ENCODE data around the gene PSMG3. TPM values are rescaled to one million over a fixed set of nuclear protein-coding genes. Genes with fewer than 3 reads are reported as not detected.

The PSMG3 gene
- total and polyA plus RNA-seq, 2 donors (not counting 3 experiments of a cell fraction or from before 2014, with no cell fraction given) = 25.5 to 49.7 TPM

DNA sequence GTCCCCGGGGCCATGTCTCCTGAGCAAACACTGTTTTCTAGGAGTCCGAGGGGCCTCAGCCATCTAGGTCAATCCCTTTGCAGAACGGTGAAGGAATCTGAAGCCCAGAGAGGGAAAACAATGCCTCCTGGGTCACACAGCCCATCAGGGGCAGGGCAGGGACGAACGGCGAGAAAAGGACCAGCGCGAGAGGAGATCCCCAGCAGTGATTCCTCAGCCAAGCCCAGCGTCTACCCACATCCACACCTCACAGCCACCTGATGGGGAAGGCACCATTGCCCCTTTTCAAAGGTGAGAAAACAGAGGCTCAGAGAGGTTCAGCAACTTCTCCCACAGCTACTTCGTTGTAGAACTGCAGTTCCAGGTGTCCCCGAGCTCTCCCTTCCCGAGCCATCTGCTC lies 17.9 kb upstream of the PSMG3 start:
- no peak for FAIRE-seq
- Histone ChIP-seq H3K9me1 (replicated peaks; ENCODE audit: control insufficient read depth, extremely low read depth, insufficient read depth, low read length) (no peaks in the 10 kb centered on the region), H3K9me3 (replicated peaks; ENCODE audit: control insufficient read depth, insufficient read depth, low read length) (no peaks in the 10 kb centered on the region), H3K27me3 (ENCODE audit: control insufficient read depth in 2 of 2, insufficient read depth in 2 of 2, low read length in 2 of 2) (peaks cover 11 to 13% of the 10 kb centered on the region in 2 experiments), H2AFZ (ENCODE audit: low read depth, low read length) (no peak overlapping the region), H3K27ac (ENCODE audit: insufficient read depth, low read depth, low read length) (no peak overlapping the region), H4K20me1 (replicated peaks; ENCODE audit: control insufficient read depth, extremely low read depth, insufficient read depth, low read length) (no peaks in the 10 kb centered on the region), H3K4me2 (ENCODE audit: insufficient read depth, low read length) (no peak overlapping the region), H3K79me2 (ENCODE audit: control insufficient read depth, insufficient read depth, low read length) (no peaks in the 10 kb centered on the region), H3K4me3 (replicated peaks in 1 of 3; ENCODE audit: insufficient read depth in 1 of 3, low read depth in 1 of 3, low read length in 3 of 3) (no peak overlapping the region), H3K4me1 (ENCODE audit: control insufficient read depth, extremely low read depth, insufficient read depth, low read length) (no peaks in the 10 kb centered on the region), H3K9ac (replicated peaks; ENCODE audit: extremely low read depth, insufficient read depth, low read length) (no peak overlapping the region), H3K36me3 (ENCODE audit: control insufficient read depth in 2 of 2, extremely low read depth in 1 of 2, insufficient read depth in 2 of 2, low read length in 2 of 2) (no peaks in the 10 kb centered on the region)
- intact Hi-C loops (cut with micrococcal nuclease) = no loop called here
- no peak for TF ChIP-seq FOS (IDR thresholded peaks at IDR 0.05; ENCODE audit: borderline replicate concordance, insufficient read depth, low read length)
- TF ChIP-seq MYC (IDR thresholded peaks at IDR 0.05; ENCODE audit: low read depth, low read length) = no peak
- TF ChIP-seq, protein P1, sequence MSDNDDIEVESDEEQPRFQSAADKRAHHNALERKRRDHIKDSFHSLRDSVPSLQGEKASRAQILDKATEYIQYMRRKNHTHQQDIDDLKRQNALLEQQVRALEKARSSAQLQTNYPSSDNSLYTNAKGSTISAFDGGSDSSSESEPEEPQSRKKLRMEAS (IDR thresholded peaks at IDR 0.05; ENCODE audit: insufficient read depth, insufficient read length) = no peak
- TF ChIP-seq JUN (IDR thresholded peaks at IDR 0.05; ENCODE audit: borderline replicate concordance, insufficient read depth, insufficient read length, low read depth) = no peak
- TF ChIP-seq, protein P2, sequence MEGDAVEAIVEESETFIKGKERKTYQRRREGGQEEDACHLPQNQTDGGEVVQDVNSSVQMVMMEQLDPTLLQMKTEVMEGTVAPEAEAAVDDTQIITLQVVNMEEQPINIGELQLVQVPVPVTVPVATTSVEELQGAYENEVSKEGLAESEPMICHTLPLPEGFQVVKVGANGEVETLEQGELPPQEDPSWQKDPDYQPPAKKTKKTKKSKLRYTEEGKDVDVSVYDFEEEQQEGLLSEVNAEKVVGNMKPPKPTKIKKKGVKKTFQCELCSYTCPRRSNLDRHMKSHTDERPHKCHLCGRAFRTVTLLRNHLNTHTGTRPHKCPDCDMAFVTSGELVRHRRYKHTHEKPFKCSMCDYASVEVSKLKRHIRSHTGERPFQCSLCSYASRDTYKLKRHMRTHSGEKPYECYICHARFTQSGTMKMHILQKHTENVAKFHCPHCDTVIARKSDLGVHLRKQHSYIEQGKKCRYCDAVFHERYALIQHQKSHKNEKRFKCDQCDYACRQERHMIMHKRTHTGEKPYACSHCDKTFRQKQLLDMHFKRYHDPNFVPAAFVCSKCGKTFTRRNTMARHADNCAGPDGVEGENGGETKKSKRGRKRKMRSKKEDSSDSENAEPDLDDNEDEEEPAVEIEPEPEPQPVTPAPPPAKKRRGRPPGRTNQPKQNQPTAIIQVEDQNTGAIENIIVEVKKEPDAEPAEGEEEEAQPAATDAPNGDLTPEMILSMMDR (IDR thresholded peaks at IDR 0.05; ENCODE audit: extremely low read depth in 1 of 2, insufficient read depth in 1 of 2, low read depth in 1 of 2, low read length in 2 of 2) = no peak
- TF ChIP-seq POLR2A (IDR thresholded peaks at IDR 0.05; ENCODE audit: low read depth, low read length) = no peak
- TF ChIP-seq EZH2 (IDR thresholded peaks at IDR 0.05; ENCODE audit: borderline replicate concordance, low read depth, low read length, severe bottlenecking) = no peak
- no peak for TF ChIP-seq GATA2 (IDR thresholded peaks at IDR 0.05; ENCODE audit: insufficient read depth, insufficient read length, low read depth, low read length)
- TF ChIP-seq POLR2AphosphoS5 (IDR thresholded peaks at IDR 0.05; ENCODE audit: insufficient read depth, low read depth, low read length) = no peak
- POLR2A ChIA-PET = no interaction called here
- dilution Hi-C loops (cut with MboI; ENCODE audit: extremely low pct_ligation_motif_present, low sequenced_read_pairs) = no loop called here
- DNase-seq (ENCODE audit: low read depth, low spot score) = no peak
- CTCF ChIA-PET = interaction anchor here (2.2 kb wide), 1 partner anchor 9 kb away, joined by 8 read pairs; no protein-coding TSS in a partner anchor
- no TSS peak for BruUV-seq (replicated peaks)
